Calu3 (cell line): Measurements from ENCODE around the gene METTL21C. TPM values are rescaled to one million over a fixed set of nuclear protein-coding genes. Genes with fewer than 3 reads are reported as not detected.

Experiments used
- BruUV-seq: library from RNA; stranded (reverse); fragments of 400-500 nt; replicated peaks from 2 replicates; lab custom pipeline; 2021; lab: Mats Ljungman, UMichigan
- CTCF ChIA-PET: fragments of 300-600 bp; sonication (Branson Sonifier 250); formaldehyde crosslinking; loops from one replicate; lab custom pipeline; 2022; ENCODE audit warnings: antibody characterized with exemption; lab: Charles Lee
- DNase-seq: peaks from one replicate; pipeline ENCODE4 v3.0.0; 2022
- H3K27ac Mint-ChIP-seq: one replicate; pipeline ENCODE4 v1.8.0; 2022; ENCODE audit warnings: mixed read lengths; ENCODE audit not compliant: unreplicated experiment
- H3K27me3 Mint-ChIP-seq: one replicate; pipeline ENCODE4 v1.8.0; 2022; ENCODE audit warnings: mixed read lengths; ENCODE audit not compliant: unreplicated experiment
- H3K36me3 Mint-ChIP-seq: one replicate; pipeline ENCODE4 v1.8.0; 2022; ENCODE audit warnings: mild to moderate bottlenecking, moderate library complexity, mixed read lengths; ENCODE audit not compliant: insufficient read depth, unreplicated experiment
- H3K4me1 Mint-ChIP-seq: one replicate; pipeline ENCODE4 v1.8.0; 2022; ENCODE audit warnings: mild to moderate bottlenecking, low read depth, mixed read lengths; ENCODE audit not compliant: unreplicated experiment
- H3K4me3 Mint-ChIP-seq: one replicate; pipeline ENCODE4 v1.8.0; 2022; ENCODE audit warnings: mild to moderate bottlenecking, low read depth, moderate library complexity, mixed read lengths; ENCODE audit not compliant: unreplicated experiment
- H3K9me3 Mint-ChIP-seq: one replicate; pipeline ENCODE4 v1.8.0; 2022; ENCODE audit warnings: low read depth, mixed read lengths; ENCODE audit not compliant: unreplicated experiment
- CTCF ChIP-seq: fragments of 200-600 bp; IDR thresholded peaks from one replicate; pipeline ENCODE4 v1.8.0; 2022; ENCODE audit warnings: antibody characterized with exemption; ENCODE audit not compliant: unreplicated experiment
- intact Hi-C: fragments of 100-400 bp; cut with micrococcal nuclease; formaldehyde crosslinking; loops from one replicate; pipeline ENCODE4 v1.10.0; 2022; ENCODE audit not compliant: unreplicated experiment
- total RNA-seq: library from RNA; stranded (reverse); gene quantifications from 2 replicates; pipeline ENCODE4 v1.2.3, GENCODE V29; 2022

Gene METTL21C
- total RNA-seq, 1 experiment from 2014 or later, result not detected

- Mint-ChIP-seq H3K36me3 (no peaks in the 10 kb centered on the region), H3K9me3 (no peaks in the 10 kb centered on the region), H3K27ac (no peak overlapping the region), H3K4me1 (peaks cover 15% of the 10 kb centered on the region), H3K27me3 (no peaks in the 10 kb centered on the region), H3K4me3 (no peak overlapping the region)
- BruUV-seq, result no TSS peak
- CTCF ChIA-PET, result no interaction called here
- no peak for TF ChIP-seq CTCF
- no peak for DNase-seq
- intact Hi-C loops, result no loop called here
Observed at GRCh38 chr13:102702965-102703725, 8.3 kb upstream of the METTL21C start.

- DNase-seq, result no peak
- intact Hi-C loops, result no loop called here
- no peak for TF ChIP-seq CTCF
- Mint-ChIP-seq H3K4me3 (no peak overlapping the region), H3K4me1 (peaks cover under 1% of the 10 kb centered on the region), H3K27ac (no peak overlapping the region), H3K27me3 (no peaks in the 10 kb centered on the region), H3K9me3 (no peaks in the 10 kb centered on the region), H3K36me3 (no peaks in the 10 kb centered on the region)
- no TSS peak for BruUV-seq
- CTCF ChIA-PET, result no interaction called here
Observed at GRCh38 chr13:102701331-102701730, 6.5 kb upstream of the METTL21C start.

GRCh38 chr13:102700088-102701031 lies 5.5 kb upstream of the METTL21C start:
- Mint-ChIP-seq H3K9me3 (no peaks in the 10 kb centered on the region), H3K4me3 (no peak overlapping the region), H3K4me1 (no peaks in the 10 kb centered on the region), H3K27me3 (peaks cover 2% of the 10 kb centered on the region), H3K27ac (no peak overlapping the region), H3K36me3 (no peaks in the 10 kb centered on the region)
- no peak for TF ChIP-seq CTCF
- BruUV-seq, result no TSS peak
- intact Hi-C loops, result no loop called here
- no peak for DNase-seq
- CTCF ChIA-PET, result no interaction called here

GRCh38 chr13:102699504-102699903 lies 4.7 kb upstream of the METTL21C start:
- Mint-ChIP-seq H3K27ac (no peak overlapping the region), H3K9me3 (no peaks in the 10 kb centered on the region), H3K27me3 (peaks cover 11% of the 10 kb centered on the region), H3K4me3 (no peak overlapping the region), H3K4me1 (no peaks in the 10 kb centered on the region), H3K36me3 (no peaks in the 10 kb centered on the region)
- CTCF ChIA-PET, result no interaction called here
- intact Hi-C loops, result no loop called here
- no peak for DNase-seq
- BruUV-seq, result no TSS peak
- TF ChIP-seq CTCF, result no peak
